ENCODE data around the gene ANTXRL. TPM values are rescaled to one million over a fixed set of nuclear protein-coding genes. Genes with fewer than 3 reads are reported as not detected.
"Not testable (repeated sequence)": the region's sequence is repeated elsewhere in the genome, so short reads cannot be mapped to it uniquely, and the experiment has no call there.

Gene ANTXRL
- total RNA-seq, 1 experiment from 2014 or later: not detected

DNA sequence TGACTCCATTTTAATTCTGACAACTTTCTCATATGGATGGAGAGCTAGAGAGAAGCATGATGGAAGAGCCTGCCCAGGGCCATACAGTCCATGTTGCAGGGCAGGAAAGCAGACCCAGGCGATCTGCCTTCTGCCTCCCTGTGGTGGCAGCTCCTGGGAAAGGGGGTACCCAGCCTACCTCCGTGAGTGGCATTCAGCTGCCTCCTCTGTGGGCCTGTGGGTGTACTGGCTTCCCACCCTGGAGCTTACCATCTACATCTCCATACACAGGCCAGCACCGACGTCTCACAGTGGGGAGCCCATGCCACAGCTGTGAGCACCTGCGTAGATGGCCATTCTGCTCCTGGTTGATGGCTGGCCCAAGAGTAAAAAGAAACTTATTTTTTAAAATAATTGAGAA, 17.9 kb downstream of the ANTXRL start:
- DNase-seq (ENCODE audit: low read depth, low spot score); intact Hi-C loops (cut with micrococcal nuclease; ENCODE audit: unreplicated experiment); BruUV-seq (replicated peaks); in situ Hi-C loops (cut with HindIII; ENCODE audit: low pct_unique_long_range_greater_than_20kb, low sequenced_read_pairs); H3K4me1 ChIP-seq (ENCODE audit: control insufficient read depth, insufficient read depth, low read length); ATAC-seq; POLR2A ChIA-PET; H3K27me3 ChIP-seq (ENCODE audit: control insufficient read depth, insufficient read depth, low read length); H3K27ac ChIP-seq (ENCODE audit: low read length); H3K36me3 ChIP-seq (ENCODE audit: control insufficient read depth, insufficient read depth, low read length); H3K9me3 ChIP-seq (ENCODE audit: control insufficient read depth, insufficient read depth, low read depth, low read length); H3K4me3 ChIP-seq (ENCODE audit: low read depth in 2 of 2, low read length in 2 of 2): not testable (repeated sequence)
- CTCF ChIA-PET: interaction anchor here (0.6 kb wide), 1 partner anchor 712 kb away, joined by 3 read pairs; no protein-coding TSS in a partner anchor

DNA sequence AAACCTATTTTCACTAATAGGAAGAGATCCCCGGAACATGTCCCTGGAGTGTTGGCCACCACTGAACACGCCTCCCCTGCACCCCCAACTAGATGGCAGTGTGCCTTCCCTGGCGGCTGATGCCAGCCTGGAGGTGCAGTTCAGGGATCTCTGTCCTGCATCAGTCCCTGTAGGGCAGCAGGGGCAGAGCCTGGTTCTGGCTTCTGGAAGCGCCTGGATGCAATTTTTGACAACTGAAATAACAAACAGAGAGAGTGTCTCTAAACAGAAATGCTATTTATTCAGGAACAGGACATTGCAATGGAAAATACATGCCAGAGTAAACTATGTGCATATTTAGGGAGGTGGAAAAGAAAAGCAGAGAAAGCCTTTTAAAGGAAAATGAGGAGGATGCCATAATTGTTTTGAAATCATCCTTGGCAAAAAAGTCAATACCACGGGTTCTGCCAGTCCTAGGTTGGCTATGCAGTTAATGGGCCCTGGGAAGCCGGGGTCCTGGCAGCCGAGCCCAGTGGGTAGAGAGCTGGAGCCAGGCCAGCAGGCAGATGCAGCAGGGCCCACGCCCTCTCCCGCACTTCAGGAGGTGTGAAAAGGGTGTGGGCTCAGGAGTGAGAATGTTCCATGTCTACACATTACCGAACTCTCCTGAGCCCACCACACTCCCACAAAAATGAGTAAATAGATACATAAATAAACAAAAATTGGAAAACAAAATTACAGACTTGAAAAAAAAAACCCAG, 18.5 kb downstream of the ANTXRL start:
- Histone ChIP-seq H3K27me3 (ENCODE audit: control insufficient read depth, insufficient read depth, low read length) (0 out of 2 replicates have a peak, but pooled peaks cover 2% of the 10 kb centered on the region), H3K36me3 (ENCODE audit: control insufficient read depth, insufficient read depth, low read length) (no peaks in the 10 kb centered on the region), H3K4me3 (ENCODE audit: low read depth in 2 of 2, low read length in 2 of 2) (no peak overlapping the region), H3K9me3 (ENCODE audit: control insufficient read depth, insufficient read depth, low read depth, low read length) (no peaks in the 10 kb centered on the region), H3K4me1 (ENCODE audit: control insufficient read depth, insufficient read depth, low read length) (no peaks in the 10 kb centered on the region), H3K27ac (ENCODE audit: low read length) (no peak overlapping the region)
- TF ChIP-seq REST (IDR thresholded peaks at IDR 0.05; ENCODE audit: insufficient read depth in 1 of 2, low read depth in 2 of 2, low read length in 1 of 2): no peak
- CTCF ChIA-PET: no interaction called here
- POLR2A ChIA-PET: interaction anchor here (0.7 kb wide), 1 partner anchor 265 kb away, joined by 8 read pairs; no protein-coding TSS in a partner anchor
- no TSS peak for BruUV-seq (replicated peaks)
- in situ Hi-C loops (cut with HindIII; ENCODE audit: low pct_unique_long_range_greater_than_20kb, low sequenced_read_pairs) (no loop called here), intact Hi-C loops (cut with micrococcal nuclease; ENCODE audit: unreplicated experiment) (no loop called here)
- DNase-seq (ENCODE audit: low read depth, low spot score): no peak
- no peak for ATAC-seq

- Histone ChIP-seq H3K36me3 (ENCODE audit: control insufficient read depth, insufficient read depth, low read length) (no peaks in the 10 kb centered on the region), H3K27me3 (ENCODE audit: control insufficient read depth, insufficient read depth, low read length) (0 out of 2 replicates have a peak, but pooled peaks cover 2% of the 10 kb centered on the region), H3K27ac (ENCODE audit: low read length) (no peak overlapping the region), H3K9me3 (ENCODE audit: control insufficient read depth, insufficient read depth, low read depth, low read length) (no peaks in the 10 kb centered on the region), H3K4me1 (ENCODE audit: control insufficient read depth, insufficient read depth, low read length) (no peaks in the 10 kb centered on the region), H3K4me3 (ENCODE audit: low read depth in 2 of 2, low read length in 2 of 2) (no peak overlapping the region)
- ATAC-seq (no peak), DNase-seq (ENCODE audit: low read depth, low spot score) (no peak)
- ChIA-PET CTCF (no interaction called here), POLR2A (interaction anchor here (0.7 kb wide), 1 partner anchor 266 kb away, joined by 8 read pairs; no protein-coding TSS in a partner anchor)
- TF ChIP-seq SIN3A (IDR thresholded peaks at IDR 0.05; ENCODE audit: borderline replicate concordance, insufficient read depth, low read depth, low read length): no peak
- no peak for TF ChIP-seq POLR2AphosphoS5 (IDR thresholded peaks at IDR 0.05; ENCODE audit: low read depth, low read length)
- no peak for TF ChIP-seq TCF7L2 (IDR thresholded peaks at IDR 0.05; ENCODE audit: low read depth, low read length)
- no peak for TF ChIP-seq REST (IDR thresholded peaks at IDR 0.05; ENCODE audit: insufficient read depth in 1 of 2, low read depth in 2 of 2, low read length in 1 of 2)
- no peak for TF ChIP-seq CTCF (IDR thresholded peaks at IDR 0.05)
- intact Hi-C loops (cut with micrococcal nuclease; ENCODE audit: unreplicated experiment): no loop called here
- BruUV-seq (replicated peaks): no TSS peak
- in situ Hi-C loops (cut with HindIII; ENCODE audit: low pct_unique_long_range_greater_than_20kb, low sequenced_read_pairs): no loop called here
Measured at GRCh38 chr10:46305986-46306385, 19.2 kb downstream of the ANTXRL start.
